ENCODE measurements around the gene ASAP3. TPM values are rescaled to one million over a fixed set of nuclear protein-coding genes. Genes with fewer than 3 reads are reported as not detected.
A peak's percentile ranks its signal among the peaks of the same experiment; 100 is the strongest.

ASAP3 gene
- total RNA-seq, 6 donors from 2014 or later: 29.5 to 47.2 (median 41.8) TPM

DNA sequence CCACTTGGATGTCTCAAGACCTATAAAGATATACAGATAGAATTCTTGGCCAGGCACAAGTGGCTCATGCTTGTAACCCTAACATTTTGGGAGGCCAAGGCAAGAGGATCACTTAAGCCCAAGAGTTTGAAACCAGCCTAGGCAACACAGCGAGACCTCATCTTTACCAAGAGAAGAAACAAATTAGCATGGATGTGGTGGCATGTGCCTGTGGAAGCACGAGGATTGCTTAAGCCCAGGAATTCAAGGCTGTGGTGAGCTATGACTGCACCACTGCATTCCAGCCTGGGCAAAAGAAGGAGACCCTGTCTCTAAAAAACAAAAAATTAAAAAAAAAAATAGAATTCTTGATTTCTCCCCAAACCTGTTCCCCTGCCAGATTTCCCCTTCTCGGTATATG lies 8.3 kb downstream of the ASAP3 start:
- 71 to 73% methylated on average over 3 of the region's 3 CpGs for WGBS, 2 donors
- Histone ChIP-seq H3K4me3 (no peak overlapping the region), H3K9me3 (no peaks in the 10 kb centered on the region), H3K4me1 (peaks cover 6 to 34% (median 17%) of the 10 kb centered on the region in 4 donors), H3K27me3 (no peaks in the 10 kb centered on the region), H3K27ac (no peak overlapping the region), H3K36me3 (no peaks in the 10 kb centered on the region)
- DNase-seq: no peak
- no peak for TF ChIP-seq POLR2A (IDR thresholded peaks at IDR 0.05)
- TF ChIP-seq EP300 (IDR thresholded peaks at IDR 0.05): no peak
- TF ChIP-seq, protein P1, sequence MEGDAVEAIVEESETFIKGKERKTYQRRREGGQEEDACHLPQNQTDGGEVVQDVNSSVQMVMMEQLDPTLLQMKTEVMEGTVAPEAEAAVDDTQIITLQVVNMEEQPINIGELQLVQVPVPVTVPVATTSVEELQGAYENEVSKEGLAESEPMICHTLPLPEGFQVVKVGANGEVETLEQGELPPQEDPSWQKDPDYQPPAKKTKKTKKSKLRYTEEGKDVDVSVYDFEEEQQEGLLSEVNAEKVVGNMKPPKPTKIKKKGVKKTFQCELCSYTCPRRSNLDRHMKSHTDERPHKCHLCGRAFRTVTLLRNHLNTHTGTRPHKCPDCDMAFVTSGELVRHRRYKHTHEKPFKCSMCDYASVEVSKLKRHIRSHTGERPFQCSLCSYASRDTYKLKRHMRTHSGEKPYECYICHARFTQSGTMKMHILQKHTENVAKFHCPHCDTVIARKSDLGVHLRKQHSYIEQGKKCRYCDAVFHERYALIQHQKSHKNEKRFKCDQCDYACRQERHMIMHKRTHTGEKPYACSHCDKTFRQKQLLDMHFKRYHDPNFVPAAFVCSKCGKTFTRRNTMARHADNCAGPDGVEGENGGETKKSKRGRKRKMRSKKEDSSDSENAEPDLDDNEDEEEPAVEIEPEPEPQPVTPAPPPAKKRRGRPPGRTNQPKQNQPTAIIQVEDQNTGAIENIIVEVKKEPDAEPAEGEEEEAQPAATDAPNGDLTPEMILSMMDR (IDR thresholded peaks at IDR 0.05): no peak
- no peak for TF ChIP-seq POLR2AphosphoS5 (IDR thresholded peaks at IDR 0.05)
- no peak for ATAC-seq (ENCODE audit: low FRiP score in 2 of 2)

DNA sequence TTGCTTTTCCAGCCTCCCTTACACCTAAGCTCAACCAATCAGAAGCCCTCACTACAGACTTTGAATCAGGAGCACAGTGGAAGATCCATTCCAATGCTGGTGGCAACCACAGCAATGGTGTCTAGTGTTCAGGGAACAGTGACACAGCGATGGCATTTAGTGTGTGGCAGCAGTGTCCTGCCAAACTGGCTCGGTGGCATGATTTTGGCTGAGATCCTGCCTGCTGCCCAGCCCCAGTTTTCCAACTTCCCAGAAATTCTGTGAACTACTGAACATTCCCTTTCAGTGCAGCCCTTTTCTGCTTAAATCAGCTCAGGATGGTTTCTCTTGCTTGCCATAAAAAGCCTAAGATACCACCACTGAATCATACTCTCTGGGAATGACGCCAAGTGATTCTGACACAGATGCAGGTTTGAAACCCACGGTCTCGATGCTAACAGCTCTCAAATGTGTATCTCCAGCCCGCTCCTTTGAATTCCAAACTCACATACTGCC lies 8.8 kb downstream of the ASAP3 start:
- WGBS, 2 donors: 68 to 73% methylated on average over 6 of the region's 6 CpGs
- no peak overlapping the region for H3K27ac ChIP-seq
- no peak for DNase-seq

DNA sequence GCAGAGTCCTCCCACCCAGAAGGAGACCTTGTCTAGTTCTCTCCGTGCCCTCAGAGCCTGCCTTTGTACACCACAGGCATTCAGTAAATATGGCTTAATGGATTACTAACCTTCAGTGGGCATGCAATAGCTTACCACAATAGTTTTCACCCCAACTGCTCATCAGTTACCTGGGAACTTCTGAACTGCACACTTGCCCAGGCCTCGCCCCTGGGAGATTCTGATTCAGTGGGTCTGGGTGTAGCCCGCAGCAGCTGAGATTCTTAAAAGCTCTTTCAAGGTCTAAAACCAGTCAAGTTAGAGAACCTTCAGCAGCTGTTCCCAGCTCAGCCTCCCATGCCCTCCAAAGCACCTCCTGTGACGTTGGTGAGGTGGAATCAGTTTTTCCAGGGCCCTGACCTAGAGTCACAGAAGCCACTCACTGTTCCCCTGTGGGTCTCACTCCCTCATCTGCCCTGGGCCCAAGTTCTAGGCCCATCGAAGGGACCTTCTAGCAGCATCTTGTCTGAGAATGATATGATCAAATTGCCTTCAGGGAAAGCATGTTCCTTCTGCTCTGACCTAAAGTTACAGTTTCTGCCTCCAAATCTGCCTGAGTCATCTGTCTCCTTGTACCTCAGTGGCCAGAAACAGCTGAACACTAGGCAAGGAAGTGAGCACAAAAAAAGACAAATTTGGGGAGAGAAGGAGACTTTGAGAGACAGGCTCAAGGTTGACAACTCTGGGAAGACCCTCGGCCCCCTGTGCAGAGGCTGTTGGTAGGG lies 10.8 kb downstream of the ASAP3 start:
- Histone ChIP-seq H3K36me3 (no peaks in the 10 kb centered on the region), H3K27me3 (no peaks in the 10 kb centered on the region), H3K9me3 (no peaks in the 10 kb centered on the region), H3K4me3 (no peak overlapping the region), H3K27ac (no peak overlapping the region), H3K4me1 (peaks cover 5 to 21% (median 6%) of the 10 kb centered on the region in 4 donors)
- TF ChIP-seq POLR2AphosphoS5 (IDR thresholded peaks at IDR 0.05): no peak
- TF ChIP-seq EP300 (IDR thresholded peaks at IDR 0.05): no peak
- TF ChIP-seq, protein P1 (IDR thresholded peaks at IDR 0.05): no peak
- no peak for TF ChIP-seq POLR2A (IDR thresholded peaks at IDR 0.05)
- DNase-seq: no peak
- WGBS, 2 donors: 93% methylated on average over 4 to 6 of the region's 6 CpGs
- peak in 1 of 2 donors; percentile 15 for ATAC-seq (ENCODE audit: low FRiP score in 2 of 2)

More for the DNA sequence above, 8.8 kb downstream of the ASAP3 start:
- Histone ChIP-seq H3K9me3 (no peaks in the 10 kb centered on the region), H3K4me3 (no peak overlapping the region), H3K27me3 (no peaks in the 10 kb centered on the region), H3K4me1 (peaks cover 11 to 38% (median 18%) of the 10 kb centered on the region in 4 donors), H3K36me3 (no peaks in the 10 kb centered on the region)
- ATAC-seq (ENCODE audit: low FRiP score in 2 of 2): no peak
- no peak for TF ChIP-seq EP300 (IDR thresholded peaks at IDR 0.05)

DNA sequence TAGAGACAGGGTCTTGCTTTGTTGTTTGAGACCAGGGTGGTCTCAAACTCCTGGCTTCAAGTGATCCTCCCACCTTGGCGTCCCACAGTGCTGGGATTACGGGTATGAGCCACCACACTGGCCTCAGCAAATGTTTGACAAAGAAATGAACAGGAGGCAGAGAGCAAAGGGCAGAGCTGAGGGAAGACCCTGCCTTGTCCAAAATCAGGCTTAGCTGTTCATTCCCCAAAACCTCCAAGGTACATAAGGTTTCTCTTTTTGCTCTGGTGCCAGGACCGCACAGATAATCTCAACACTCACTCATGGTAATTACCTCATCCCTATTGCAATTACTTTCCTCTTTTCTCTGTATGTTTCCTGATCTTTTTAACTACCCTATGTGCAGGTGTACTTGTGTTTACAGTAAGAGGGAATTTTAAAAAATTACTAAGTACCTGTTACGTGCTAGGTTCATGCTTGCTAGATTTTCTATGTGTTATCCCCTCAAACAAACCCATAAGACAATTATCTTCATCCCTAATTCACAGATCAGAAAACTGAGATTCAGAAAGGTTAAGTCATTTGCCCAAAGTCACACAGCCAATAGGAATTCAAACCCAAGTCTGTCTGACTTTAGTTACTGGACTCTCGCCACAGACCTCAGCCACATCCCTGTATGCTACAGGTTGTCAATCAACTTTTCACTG lies 11.5 kb downstream of the ASAP3 start:
- DNase-seq: no peak
- WGBS, 2 donors: 92 to 93% methylated on average over 5 of the region's 5 CpGs
- Histone ChIP-seq H3K27ac (no peak overlapping the region), H3K27me3 (no peaks in the 10 kb centered on the region), H3K36me3 (no peaks in the 10 kb centered on the region), H3K4me3 (no peak overlapping the region), H3K9me3 (no peaks in the 10 kb centered on the region), H3K4me1 (peaks cover 5 to 14% (median 6%) of the 10 kb centered on the region in 4 donors)
- no peak for ATAC-seq (ENCODE audit: low FRiP score in 2 of 2)
- TF ChIP-seq, protein P1 (IDR thresholded peaks at IDR 0.05): no peak

DNA sequence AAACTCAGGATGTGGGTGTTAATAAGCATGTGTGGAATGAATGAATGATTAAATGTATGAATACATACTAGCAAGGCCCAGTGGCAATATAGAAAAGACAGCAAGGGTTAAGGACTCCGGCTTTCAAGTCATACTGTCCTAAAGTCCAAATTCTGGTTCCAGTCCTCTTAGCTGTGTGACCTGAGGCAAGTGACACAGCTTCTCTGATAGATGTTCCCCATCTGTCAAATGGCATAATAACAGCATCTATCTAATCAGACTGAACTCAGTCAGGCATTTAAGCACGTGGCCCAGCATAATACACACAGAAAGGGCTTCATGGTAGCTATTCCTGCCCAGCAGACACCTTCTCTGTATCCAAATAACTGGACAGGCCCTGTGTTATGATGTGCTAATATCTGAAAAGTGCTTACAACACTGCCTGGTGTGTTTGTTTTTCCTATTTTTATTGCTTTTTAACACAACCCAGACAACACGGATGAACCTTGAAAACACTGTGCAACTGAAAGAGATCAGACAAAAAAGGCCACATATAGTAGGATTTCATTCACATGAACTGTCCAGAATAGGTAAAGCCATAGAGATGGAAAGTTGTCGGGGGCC lies 12.4 kb downstream of the ASAP3 start:
- H3K9me3 ChIP-seq: no peaks in the 10 kb centered on the region
- no peaks in the 10 kb centered on the region for H3K36me3 ChIP-seq
- no peaks in the 10 kb centered on the region for H3K27me3 ChIP-seq
- WGBS, 2 donors: 78 to 87% methylated on average over 4 of the region's 4 CpGs
- TF ChIP-seq, protein P1 (IDR thresholded peaks at IDR 0.05): no peak
- ATAC-seq (ENCODE audit: low FRiP score in 2 of 2) (no peak), DNase-seq (no peak)
- H3K4me1 ChIP-seq: peaks cover 5 to 14% (median 6%) of the 10 kb centered on the region in 4 donors
- H3K4me3 ChIP-seq: no peak overlapping the region
- no peak overlapping the region for H3K27ac ChIP-seq

Measured in upper lobe of left lung (tissue), 6 donors.